ENCODE data around the gene POLR3C.

Gene POLR3C

DNA sequence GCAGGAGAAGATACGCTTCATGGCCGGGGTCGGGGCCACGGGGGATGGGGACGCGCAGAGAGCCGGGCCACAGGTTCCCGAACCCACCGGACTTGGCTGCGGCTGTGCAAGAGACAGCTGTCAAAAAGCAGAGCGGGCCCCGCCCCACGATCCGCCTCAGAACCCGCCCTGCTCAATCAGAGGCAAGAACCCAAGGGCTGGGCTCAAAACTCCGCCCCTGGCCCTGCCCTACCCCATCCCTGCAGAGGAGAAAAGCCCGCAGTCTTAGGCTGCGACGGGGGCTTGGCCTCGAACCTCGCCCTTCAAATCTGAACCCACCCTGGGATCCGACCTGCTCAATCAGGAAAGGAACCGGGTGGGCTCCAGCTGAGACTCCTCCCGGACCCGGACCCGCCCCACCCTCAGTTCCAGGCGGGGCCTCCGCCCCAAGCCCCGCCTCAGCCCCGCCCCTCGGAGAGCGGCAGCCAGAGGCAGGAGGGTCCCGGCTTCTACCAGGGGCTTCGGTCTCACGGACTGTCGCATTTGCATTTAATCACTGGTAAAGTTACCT is 61.8 kb downstream of the POLR3C start, which contains the start of gene ANKRD35:
Gene ANKRD35 (minus strand): TSS at position 129 of the 550 bp plus-strand sequence. CDS start 108 bp downstream, at position 21.
- Histone ChIP-seq H3K4me1 (ENCODE audit: low read length) (peaks cover 17% of the 10 kb centered on the region), H3K4me2 (ENCODE audit: low read length) (peak within 1 kb of the TSS; percentile 93), H2AFZ (ENCODE audit: low read depth, low read length) (peak within 1 kb of the TSS; percentile 94), H3K36me3 (replicated peaks; ENCODE audit: low read depth, low read length) (no peaks in the 10 kb centered on the region), H3K9ac (ENCODE audit: low read length) (no peak within 1 kb of the TSS; the same call in 1 of the 2 replicates), H3K9me3 (ENCODE audit: insufficient read depth, low read length) (no peaks in the 10 kb centered on the region), H3K79me2 (ENCODE audit: low read length) (no peaks in the 10 kb centered on the region), H3K27me3 (ENCODE audit: low read depth, low read length) (peaks cover 28% of the 10 kb centered on the region), H3K4me3 (ENCODE audit: low read length) (peak within 1 kb of the TSS; percentile 87), H3K27ac (ENCODE audit: low read length) (no peak within 1 kb of the TSS), H4K20me1 (ENCODE audit: insufficient read depth, low read length) (no peaks in the 10 kb centered on the region)
- TF ChIP-seq, protein P1, sequence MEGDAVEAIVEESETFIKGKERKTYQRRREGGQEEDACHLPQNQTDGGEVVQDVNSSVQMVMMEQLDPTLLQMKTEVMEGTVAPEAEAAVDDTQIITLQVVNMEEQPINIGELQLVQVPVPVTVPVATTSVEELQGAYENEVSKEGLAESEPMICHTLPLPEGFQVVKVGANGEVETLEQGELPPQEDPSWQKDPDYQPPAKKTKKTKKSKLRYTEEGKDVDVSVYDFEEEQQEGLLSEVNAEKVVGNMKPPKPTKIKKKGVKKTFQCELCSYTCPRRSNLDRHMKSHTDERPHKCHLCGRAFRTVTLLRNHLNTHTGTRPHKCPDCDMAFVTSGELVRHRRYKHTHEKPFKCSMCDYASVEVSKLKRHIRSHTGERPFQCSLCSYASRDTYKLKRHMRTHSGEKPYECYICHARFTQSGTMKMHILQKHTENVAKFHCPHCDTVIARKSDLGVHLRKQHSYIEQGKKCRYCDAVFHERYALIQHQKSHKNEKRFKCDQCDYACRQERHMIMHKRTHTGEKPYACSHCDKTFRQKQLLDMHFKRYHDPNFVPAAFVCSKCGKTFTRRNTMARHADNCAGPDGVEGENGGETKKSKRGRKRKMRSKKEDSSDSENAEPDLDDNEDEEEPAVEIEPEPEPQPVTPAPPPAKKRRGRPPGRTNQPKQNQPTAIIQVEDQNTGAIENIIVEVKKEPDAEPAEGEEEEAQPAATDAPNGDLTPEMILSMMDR (IDR thresholded peaks at IDR 0.05; ENCODE audit: low read depth, low read length): no peak
- TF ChIP-seq EZH2phosphoT487 (IDR thresholded peaks at IDR 0.05; ENCODE audit: low read depth): no peak

DNA sequence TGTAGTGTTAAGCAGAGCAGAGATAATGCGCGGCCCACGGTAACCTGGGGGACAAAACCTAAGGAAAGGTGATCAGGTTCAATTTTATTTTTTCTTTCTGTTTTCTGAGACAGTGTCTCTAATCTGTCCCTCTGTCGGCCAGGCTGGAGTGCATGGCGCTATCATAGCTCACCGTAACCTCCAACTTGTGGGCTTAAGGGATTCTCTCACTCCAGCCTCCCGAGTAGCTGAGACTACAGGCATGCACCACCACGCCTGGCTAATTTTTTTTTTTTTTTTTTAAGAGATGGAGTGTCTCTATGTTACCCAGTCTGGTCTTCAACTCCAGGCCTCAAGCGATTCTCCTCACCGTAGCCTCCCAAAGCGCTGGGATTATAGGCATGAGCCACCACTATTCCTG is 62.4 kb downstream of the POLR3C start:
- no peaks in the 10 kb centered on the region for H3K9me3 ChIP-seq (ENCODE audit: insufficient read depth, low read length)
- H3K4me3 ChIP-seq (ENCODE audit: low read length): peak overlapping the region; percentile 87
- peaks cover 17% of the 10 kb centered on the region for H3K4me1 ChIP-seq (ENCODE audit: low read length)
- peaks cover 26% of the 10 kb centered on the region for H3K27me3 ChIP-seq (ENCODE audit: low read depth, low read length)
- H2AFZ ChIP-seq (ENCODE audit: low read depth, low read length): peak overlapping the region; percentile 94; the same call in 1 of the 2 replicates
- no peak for TF ChIP-seq EZH2phosphoT487 (IDR thresholded peaks at IDR 0.05; ENCODE audit: low read depth)
- TF ChIP-seq, protein P1 (IDR thresholded peaks at IDR 0.05; ENCODE audit: low read depth, low read length): no peak
- H3K36me3 ChIP-seq (replicated peaks; ENCODE audit: low read depth, low read length): no peaks in the 10 kb centered on the region
- no peak overlapping the region for H3K27ac ChIP-seq (ENCODE audit: low read length)
- H3K79me2 ChIP-seq (ENCODE audit: low read length): no peaks in the 10 kb centered on the region
- no peak overlapping the region; the same call in 1 of the 2 replicates for H3K9ac ChIP-seq (ENCODE audit: low read length)
- peak overlapping the region; percentile 93 for H3K4me2 ChIP-seq (ENCODE audit: low read length)
- H4K20me1 ChIP-seq (ENCODE audit: insufficient read depth, low read length): no peaks in the 10 kb centered on the region

DNA sequence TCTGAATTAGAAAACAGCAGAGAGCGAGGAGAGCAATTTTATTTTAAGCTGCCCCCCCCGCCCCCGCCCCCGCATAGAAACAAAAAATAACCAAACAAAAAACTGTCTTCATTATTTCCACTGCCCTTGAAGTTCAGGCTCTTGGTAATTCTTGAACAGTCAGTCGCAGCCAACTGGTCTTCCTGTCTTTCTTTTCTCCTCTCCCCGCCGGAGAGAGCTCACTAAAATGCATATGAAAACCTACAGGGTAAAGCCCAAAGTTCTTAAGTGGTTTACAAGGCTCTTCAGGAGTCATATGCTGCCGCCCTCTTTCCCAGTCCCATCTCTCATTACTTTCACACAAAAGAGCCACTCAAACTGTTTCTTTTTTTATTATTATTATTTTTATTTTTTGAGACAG is 62.8 kb downstream of the POLR3C start:
- no peaks in the 10 kb centered on the region for H3K9me3 ChIP-seq (ENCODE audit: insufficient read depth, low read length)
- no peaks in the 10 kb centered on the region for H3K36me3 ChIP-seq (replicated peaks; ENCODE audit: low read depth, low read length)
- H3K4me2 ChIP-seq (ENCODE audit: low read length): no peak overlapping the region
- TF ChIP-seq EZH2phosphoT487 (IDR thresholded peaks at IDR 0.05; ENCODE audit: low read depth): no peak
- TF ChIP-seq, protein P1 (IDR thresholded peaks at IDR 0.05; ENCODE audit: low read depth, low read length): no peak
- no peak overlapping the region for H3K4me3 ChIP-seq (ENCODE audit: low read length)
- H3K27ac ChIP-seq (ENCODE audit: low read length): no peak overlapping the region
- no peaks in the 10 kb centered on the region for H3K79me2 ChIP-seq (ENCODE audit: low read length)
- H2AFZ ChIP-seq (ENCODE audit: low read depth, low read length): no peak overlapping the region
- H3K4me1 ChIP-seq (ENCODE audit: low read length): peaks cover 17% of the 10 kb centered on the region
- peaks cover 23% of the 10 kb centered on the region for H3K27me3 ChIP-seq (ENCODE audit: low read depth, low read length)
- no peaks in the 10 kb centered on the region for H4K20me1 ChIP-seq (ENCODE audit: insufficient read depth, low read length)
- H3K9ac ChIP-seq (ENCODE audit: low read length): no peak overlapping the region

DNA sequence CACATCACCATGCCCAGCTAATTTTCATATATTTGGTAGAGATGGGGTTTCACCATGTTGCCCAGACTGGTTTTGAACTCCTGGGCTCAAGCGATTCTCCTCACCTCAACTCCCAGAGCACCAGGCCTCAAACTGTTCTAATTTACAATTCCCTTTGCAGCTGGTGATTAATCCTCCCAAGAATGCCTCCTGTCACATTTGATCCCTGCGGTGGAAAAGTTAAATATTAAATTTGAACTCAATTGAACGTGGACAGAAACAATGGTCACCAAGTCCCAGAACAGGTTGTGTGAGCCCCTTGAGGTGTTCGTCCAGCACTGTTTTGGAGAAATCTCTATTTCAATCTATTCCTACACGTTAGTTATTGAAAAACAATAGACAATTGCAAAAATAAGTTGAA is 63.6 kb downstream of the POLR3C start:
- H3K79me2 ChIP-seq (ENCODE audit: low read length): no peaks in the 10 kb centered on the region
- H3K36me3 ChIP-seq (replicated peaks; ENCODE audit: low read depth, low read length): no peaks in the 10 kb centered on the region
- H3K9ac ChIP-seq (ENCODE audit: low read length): no peak overlapping the region
- no peaks in the 10 kb centered on the region for H4K20me1 ChIP-seq (ENCODE audit: insufficient read depth, low read length)
- H3K4me1 ChIP-seq (ENCODE audit: low read length): peaks cover 14% of the 10 kb centered on the region
- H3K4me3 ChIP-seq (ENCODE audit: low read length): no peak overlapping the region
- H3K27ac ChIP-seq (ENCODE audit: low read length): no peak overlapping the region
- H3K4me2 ChIP-seq (ENCODE audit: low read length): no peak overlapping the region
- H3K9me3 ChIP-seq (ENCODE audit: insufficient read depth, low read length): no peaks in the 10 kb centered on the region
- H3K27me3 ChIP-seq (ENCODE audit: low read depth, low read length): peaks cover 23% of the 10 kb centered on the region
- TF ChIP-seq, protein P1 (IDR thresholded peaks at IDR 0.05; ENCODE audit: low read depth, low read length): no peak
- TF ChIP-seq EZH2phosphoT487 (IDR thresholded peaks at IDR 0.05; ENCODE audit: low read depth): no peak
- H2AFZ ChIP-seq (ENCODE audit: low read depth, low read length): no peak overlapping the region

All from OCI-LY3 (cell line).